ENCODE measurements around the gene PPP2R2B.

Gene PPP2R2B

DNA sequence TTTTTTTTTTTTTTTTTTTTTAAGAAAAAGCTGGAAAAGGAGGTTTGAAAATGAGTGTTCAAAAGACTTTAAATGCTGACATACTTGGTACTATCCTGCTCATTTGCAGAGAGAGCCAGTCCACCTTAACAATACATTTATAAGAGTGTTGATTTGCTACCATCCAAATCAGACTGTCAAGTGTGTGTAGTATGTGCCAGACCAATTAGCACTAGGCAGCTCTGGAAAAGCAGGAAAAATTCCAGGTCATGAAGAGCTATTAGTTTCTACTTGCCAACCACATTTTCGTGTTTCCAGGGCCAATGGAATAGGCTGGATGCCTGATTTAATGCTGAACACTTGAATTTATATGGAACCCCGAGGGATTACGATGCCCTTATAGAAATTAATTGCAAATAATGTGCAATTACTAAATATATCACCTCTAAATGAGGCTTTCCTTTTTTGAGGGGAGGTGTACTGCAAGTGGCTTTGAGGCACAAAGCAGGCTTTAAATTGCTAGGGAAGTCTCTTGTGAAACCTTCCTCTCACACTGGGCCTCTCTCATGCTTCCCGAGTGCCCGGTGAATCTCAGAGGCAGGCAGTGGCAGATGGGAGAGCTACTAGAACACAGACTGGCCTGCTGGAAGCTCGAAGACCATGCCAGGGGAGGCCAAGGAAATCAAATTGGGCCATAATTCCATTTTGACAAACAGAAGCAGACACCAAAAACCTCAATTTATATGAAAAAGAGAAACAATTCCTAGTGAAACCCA, 178.7 kb downstream of the PPP2R2B start:
- no peak for DNase-seq (ENCODE audit: low spot score)

- DNase-seq (ENCODE audit: low spot score): no peak
Observed at GRCh38 chr5:146699138-146699537, 179.4 kb downstream of the PPP2R2B start.

DNA sequence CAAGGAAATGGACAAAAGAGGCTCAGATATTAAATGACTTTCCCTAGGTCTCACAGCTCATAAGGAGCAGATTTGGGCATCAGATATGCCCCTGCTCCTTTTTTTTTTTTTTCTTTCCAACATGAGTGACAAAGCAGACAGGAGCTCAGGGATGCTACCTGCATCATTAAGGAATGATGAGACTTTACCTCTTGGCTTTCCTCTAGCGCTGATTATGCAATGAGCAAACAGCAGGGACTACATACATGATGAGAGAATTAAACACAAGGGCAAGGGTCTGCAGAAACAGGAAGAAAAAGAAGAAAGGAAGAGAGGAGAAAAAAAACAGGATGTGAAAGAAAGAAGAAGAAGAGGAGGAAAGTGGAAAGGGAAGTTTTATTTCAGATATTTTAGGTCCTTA, 179.9 kb downstream of the PPP2R2B start:
- DNase-seq (ENCODE audit: low spot score): no peak

GRCh38 chr5:146697211-146697610, 181.3 kb downstream of the PPP2R2B start:
- DNase-seq (ENCODE audit: low spot score): no peak

DNA sequence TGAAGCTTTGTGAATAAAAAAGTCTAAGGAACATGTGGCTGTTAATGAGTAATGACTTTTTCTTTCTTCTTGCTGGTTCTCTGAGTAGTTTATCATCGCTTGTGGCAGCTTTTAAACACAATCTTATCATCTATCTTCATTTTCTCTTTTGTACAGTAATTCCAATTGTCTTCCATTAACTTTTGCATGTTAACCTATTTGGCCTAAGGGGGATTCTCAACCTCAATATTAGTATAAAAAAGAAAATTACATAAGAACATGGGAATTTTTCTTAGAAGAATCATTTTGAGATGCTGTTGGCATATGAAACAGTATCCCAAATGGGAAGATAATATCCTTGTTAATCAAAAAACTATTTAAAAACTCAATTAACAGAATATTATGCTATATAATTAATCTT, 182.9 kb downstream of the PPP2R2B start:
- no peak for DNase-seq (ENCODE audit: low spot score)

GRCh38 chr5:146690880-146691355, 187.6 kb downstream of the PPP2R2B start:
- DNase-seq (ENCODE audit: low spot score): no peak

DNA sequence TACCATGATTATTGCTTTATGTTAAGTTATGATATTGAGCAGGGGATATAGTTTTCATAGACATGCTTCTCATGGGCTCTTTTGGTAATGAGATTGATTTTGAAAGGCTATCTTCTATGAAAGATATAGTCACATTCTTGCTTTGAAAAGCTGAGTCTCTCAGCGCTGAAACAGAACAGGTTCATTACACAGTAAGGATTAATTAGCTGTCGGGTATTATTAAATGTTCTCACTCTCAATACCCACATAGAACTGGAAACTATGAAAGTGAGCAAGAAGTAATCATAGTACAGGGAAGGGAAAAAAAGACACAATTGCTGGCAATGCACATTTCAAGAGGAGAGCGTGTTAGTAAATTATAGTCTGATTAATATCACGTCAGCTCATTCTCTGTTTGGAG, 190.9 kb downstream of the PPP2R2B start:
- DNase-seq (ENCODE audit: low spot score): no peak

DNA sequence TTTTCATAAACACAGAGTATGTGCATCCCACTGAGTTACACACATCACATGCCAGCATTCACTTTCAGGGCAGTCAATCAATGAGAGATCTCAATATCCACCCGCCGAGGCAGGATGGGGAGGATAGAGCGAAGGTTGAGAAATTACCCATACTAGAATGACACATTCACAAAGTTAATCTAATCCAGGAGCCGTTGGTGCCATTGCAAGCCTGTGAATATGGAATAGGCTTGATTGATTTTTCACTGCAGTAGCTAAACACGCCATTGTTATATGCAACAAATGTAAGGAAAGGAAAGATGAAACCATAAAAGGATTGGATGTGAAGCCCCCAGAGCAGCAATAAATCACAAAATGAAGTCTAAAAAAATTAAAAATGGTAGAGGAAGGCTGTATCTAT, 194.7 kb downstream of the PPP2R2B start:
- DNase-seq (ENCODE audit: low spot score): no peak

DNA sequence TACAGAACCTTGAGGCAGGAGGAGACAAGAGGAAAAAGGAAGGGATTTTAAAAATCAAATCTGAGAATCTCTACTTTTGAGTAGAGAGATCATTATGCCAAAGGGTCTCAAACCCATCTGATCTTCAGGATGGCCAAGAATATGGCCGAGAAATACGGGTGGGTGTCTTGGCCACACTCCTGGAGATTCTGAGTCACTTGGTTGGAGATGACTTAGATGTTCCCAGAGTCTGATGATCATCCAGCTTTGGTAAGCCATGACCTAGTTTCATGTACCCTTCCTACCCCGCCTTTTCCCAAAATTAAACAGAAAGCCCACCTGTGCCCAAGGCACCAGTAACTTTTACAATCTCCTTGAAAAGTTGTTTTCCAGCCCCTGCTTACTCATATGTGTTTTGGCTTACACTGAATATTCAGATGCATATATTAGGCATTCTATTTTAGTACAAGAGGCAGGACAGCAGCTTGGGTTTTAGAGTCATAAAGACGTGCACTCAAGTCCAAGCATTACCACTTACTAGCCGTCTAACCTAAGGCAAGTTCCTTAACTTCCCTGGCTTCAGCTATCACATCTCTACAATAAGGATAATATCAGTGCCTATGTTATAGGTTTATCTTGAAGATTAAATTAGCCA, 195.5 kb downstream of the PPP2R2B start:
- no peak for DNase-seq (ENCODE audit: low spot score)

DNA sequence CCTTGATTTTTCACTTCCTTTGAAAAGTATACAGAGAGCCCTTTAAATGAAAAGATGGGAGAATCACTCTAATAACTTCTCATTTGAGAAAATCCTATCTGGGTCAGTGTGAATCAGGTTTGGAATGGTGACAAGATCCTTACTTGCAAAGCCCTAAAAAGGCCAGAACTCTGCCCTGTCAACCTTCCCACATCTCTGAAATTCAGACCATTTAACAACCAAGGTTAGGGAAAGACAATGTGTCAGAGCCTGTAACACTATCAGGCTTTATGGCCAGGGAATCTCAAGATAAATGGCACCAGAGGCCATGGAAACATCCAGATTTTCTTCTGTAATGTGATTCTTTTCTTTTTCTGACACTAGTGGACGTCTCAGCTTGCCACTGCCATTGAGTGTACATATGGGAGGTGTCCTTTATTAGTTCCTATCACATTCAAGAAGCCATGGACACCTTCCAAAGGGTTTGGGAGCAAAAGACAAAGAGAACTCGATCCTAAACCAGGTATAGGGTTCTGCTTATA, 196.9 kb downstream of the PPP2R2B start:
- DNase-seq (ENCODE audit: low spot score): no peak

- no peak for DNase-seq (ENCODE audit: low spot score)
Observed at GRCh38 chr5:146680846-146681584, 197.5 kb downstream of the PPP2R2B start.

DNA sequence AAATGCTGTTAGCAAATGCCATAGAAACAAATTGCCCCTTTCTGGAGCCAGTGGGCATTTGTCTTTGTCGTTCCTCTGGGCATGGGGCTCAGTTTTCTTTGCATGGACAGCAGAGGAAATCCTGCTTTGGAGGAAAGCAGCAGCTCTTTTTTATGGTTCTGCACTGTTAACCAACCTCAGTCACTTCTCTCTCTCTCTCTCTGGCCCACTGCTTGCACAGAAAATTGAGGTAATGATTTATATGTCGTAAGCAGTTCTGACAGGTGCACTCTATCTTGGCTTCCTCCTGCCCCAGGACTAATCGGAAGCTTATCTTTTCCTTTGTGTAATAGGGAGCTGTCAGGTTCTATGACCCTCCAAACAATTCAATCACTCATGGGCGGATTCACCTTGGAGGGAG, 202.9 kb downstream of the PPP2R2B start:
- DNase-seq (ENCODE audit: low spot score): no peak

DNA sequence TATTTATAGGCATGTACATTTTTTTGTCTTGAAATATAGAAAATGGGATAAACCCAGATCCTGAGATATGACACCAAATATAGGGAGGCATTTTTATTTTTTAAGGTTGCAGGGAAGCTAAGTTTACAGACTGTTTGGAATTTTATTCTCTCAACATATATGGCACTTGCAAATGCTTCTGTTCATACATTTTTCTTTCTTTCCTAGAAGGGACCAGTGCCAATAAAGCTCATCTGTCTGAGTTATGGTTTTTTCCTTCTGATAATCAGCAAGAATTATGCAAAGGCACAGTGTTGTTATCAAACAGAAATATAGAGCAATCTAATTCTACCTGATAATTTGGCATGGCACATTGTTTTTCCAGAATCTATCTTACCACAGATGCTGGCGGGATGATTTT, 205.7 kb downstream of the PPP2R2B start:
- DNase-seq (ENCODE audit: low spot score): no peak

GRCh38 chr5:146671561-146672295, 206.8 kb downstream of the PPP2R2B start:
- DNase-seq (ENCODE audit: low spot score): no peak

- no peak for DNase-seq (ENCODE audit: low spot score)
Observed at GRCh38 chr5:146669656-146670055, 208.9 kb downstream of the PPP2R2B start.

DNA sequence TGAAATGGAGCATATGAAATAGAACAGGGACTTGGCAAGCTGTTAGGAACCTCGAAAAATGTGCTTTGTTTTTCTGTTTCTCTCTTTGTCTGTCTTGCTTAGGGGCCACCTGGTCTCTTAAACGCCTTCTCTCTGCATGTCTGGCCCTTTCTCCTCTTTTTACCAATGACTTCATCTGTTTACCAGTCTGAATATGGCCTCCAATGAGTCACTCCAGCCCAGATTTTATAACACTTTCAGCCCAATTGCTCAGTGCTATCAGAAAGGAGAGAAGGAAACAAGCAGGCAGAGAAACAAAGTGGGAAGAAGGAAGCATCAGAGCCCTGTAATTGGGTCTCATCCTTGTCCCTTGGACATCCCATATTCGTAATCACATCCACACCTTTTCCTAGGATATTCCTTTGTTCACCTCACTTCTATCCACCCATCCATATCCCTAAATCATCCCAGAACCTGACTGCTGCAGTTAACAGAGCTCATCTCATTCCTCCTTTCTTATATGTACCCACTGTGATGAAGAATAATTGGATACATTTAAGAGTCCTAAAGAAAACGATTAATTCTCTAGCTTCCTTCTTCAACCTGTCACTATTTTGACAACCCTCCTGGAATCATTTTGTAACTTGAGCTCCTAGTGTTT, 210.8 kb downstream of the PPP2R2B start:
- peak; percentile 2 for DNase-seq (ENCODE audit: low spot score)

DNA sequence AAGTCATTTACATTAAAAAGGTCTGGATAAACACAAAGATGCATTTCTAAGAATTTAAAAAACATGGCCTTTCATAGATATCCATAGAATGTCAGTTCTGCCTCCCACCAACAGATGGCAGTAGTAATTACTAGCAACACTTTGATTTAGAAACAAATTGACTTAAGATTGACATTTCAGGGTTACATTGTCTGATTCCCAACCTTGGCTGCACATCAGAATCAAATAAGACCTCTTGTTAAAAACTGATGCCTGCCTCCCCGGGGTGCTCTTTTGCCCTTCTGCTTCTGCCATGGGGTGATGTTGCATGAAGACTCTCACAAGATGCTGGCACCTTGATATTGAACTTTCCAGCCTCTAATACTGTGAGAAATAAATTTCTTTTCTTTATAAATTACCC, 216.3 kb downstream of the PPP2R2B start:
- peak; percentile 68 for DNase-seq (ENCODE audit: low spot score)

DNA sequence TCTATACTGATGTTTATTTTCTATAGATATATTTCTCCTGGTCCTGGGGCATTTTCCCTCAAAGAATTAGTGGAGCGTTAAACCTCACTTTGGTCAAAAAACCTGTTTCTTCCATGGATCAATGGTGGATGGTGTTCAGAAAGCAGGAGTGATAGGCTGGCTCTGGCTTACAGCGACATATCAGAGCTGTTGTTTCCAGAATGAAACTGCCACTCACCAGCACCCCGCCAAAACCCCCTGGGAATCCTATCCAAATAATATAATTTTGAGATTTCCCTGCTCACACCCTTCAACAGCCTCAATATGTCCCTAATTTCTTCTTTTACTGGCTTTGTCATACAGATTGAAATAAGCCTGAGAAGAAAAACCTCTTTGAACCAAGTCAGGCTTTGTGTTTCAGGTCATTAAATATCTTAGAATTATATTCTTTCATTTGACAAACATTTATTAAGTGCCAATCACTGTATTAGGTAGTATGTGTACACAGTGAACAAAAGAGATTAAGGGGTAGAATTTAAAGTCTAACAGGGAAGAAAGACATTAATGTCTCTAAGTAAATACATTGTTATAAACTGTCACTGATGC, 218.1 kb downstream of the PPP2R2B start:
- no peak for DNase-seq (ENCODE audit: low spot score)

DNA sequence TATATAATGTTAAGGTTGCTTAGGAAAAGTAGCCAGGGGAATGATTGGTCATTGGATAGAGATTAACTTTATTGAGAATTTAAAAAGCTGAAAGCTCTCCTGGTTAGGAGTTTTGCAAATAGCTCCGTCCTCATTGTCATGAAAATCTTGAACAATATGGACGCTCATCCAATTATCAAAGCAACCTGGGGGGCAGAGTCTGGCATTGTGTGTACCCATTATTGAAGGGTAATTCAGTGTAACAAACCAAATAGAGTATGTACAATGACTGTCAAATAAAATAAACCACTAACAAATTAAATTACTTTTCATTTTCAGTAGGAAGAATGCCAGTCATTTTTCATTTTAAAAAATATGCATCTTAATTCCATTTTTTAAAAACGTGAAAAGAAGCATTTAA, 218.6 kb downstream of the PPP2R2B start:
- DNase-seq (ENCODE audit: low spot score): no peak

DNA sequence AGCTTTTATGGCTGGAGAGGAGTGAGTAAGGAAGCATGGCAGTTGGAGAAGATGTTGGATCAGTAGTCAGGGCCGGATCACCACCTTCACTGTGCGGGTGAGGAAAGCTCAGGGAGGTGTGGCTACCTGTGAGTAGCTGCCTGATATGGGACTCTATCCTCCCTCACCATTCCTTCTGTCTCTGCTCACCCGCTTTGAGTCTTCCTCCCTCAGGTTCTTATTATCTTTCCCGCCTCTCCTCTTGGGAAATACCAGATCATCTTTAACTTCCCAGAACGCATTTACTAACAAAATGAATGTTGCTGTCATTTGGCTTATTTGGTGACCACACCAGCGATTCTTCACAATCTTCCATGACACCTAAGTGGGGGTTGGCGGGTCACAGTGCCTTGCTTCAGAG, 221.9 kb downstream of the PPP2R2B start:
- DNase-seq (ENCODE audit: low spot score): no peak

GRCh38 chr5:146653560-146653959, 225.0 kb downstream of the PPP2R2B start:
- DNase-seq (ENCODE audit: low spot score): no peak

Data from CD4-positive, alpha-beta T cell treated with Interleukin-2 at 100 ng/mL for 4 hours (primary cell).